Measurements from ENCODE around the gene ARAF.
A peak's percentile ranks its signal among the peaks of the same experiment; 100 is the strongest.

ARAF gene

GRCh38 chrX:47611489-47611888 lies 50.5 kb downstream of the ARAF start:
- TF ChIP-seq CTCF (conservative IDR thresholded peaks at IDR 0.05; ENCODE audit: low read depth, low read length): no peak
- H3K4me3 ChIP-seq (ENCODE audit: low read depth, low read length): no peak overlapping the region
- DNase-seq (ENCODE audit: low read depth): no peak

- no peak for TF ChIP-seq CTCF (conservative IDR thresholded peaks at IDR 0.05; ENCODE audit: low read depth, low read length)
- no peak for DNase-seq (ENCODE audit: low read depth)
- no peak overlapping the region for H3K4me3 ChIP-seq (ENCODE audit: low read depth, low read length)
Observed at GRCh38 chrX:47611926-47612325, 50.9 kb downstream of the ARAF start.

GRCh38 chrX:47612418-47612817 lies 51.4 kb downstream of the ARAF start:
- TF ChIP-seq CTCF (conservative IDR thresholded peaks at IDR 0.05; ENCODE audit: low read depth, low read length): no peak
- no peak for DNase-seq (ENCODE audit: low read depth)
- no peak overlapping the region for H3K4me3 ChIP-seq (ENCODE audit: low read depth, low read length)

- no peak for TF ChIP-seq CTCF (conservative IDR thresholded peaks at IDR 0.05; ENCODE audit: low read depth, low read length)
- H3K4me3 ChIP-seq (ENCODE audit: low read depth, low read length): no peak overlapping the region
- no peak for DNase-seq (ENCODE audit: low read depth)
Observed at GRCh38 chrX:47613082-47613481, 52.1 kb downstream of the ARAF start.

GRCh38 chrX:47614618-47615017 lies 53.6 kb downstream of the ARAF start:
- TF ChIP-seq CTCF (conservative IDR thresholded peaks at IDR 0.05; ENCODE audit: low read depth, low read length): no peak
- no peak for DNase-seq (ENCODE audit: low read depth)
- H3K4me3 ChIP-seq (ENCODE audit: low read depth, low read length): no peak overlapping the region

- H3K4me3 ChIP-seq (ENCODE audit: low read depth, low read length): no peak overlapping the region
- no peak for DNase-seq (ENCODE audit: low read depth)
- TF ChIP-seq CTCF (conservative IDR thresholded peaks at IDR 0.05; ENCODE audit: low read depth, low read length): no peak
Observed at GRCh38 chrX:47618923-47619485, 58.0 kb downstream of the ARAF start.

GRCh38 chrX:47619486-47620302 lies 58.7 kb downstream of the ARAF start, which contains the start of gene SYN1:
Gene SYN1, minus strand, starts transcription at chrX:47619857. Its CDS starts 129 bp downstream, at chrX:47619728.
- peak; percentile 3 for TF ChIP-seq CTCF (conservative IDR thresholded peaks at IDR 0.05; ENCODE audit: low read depth, low read length)
- DNase-seq (ENCODE audit: low read depth): peak; percentile 83
- peak within 1 kb of the TSS; percentile 54 for H3K4me3 ChIP-seq (ENCODE audit: low read depth, low read length)

All from choroid plexus epithelial cell (primary cell).